Neural crest cell (in vitro differentiated cells): Measurements from ENCODE around the gene GLCCI1. TPM values are rescaled to one million over a fixed set of nuclear protein-coding genes. Genes with fewer than 3 reads are reported as not detected.
"Not testable (repeated sequence)": the region's sequence is repeated elsewhere in the genome, so short reads cannot be mapped to it uniquely, and the experiment has no call there.

Experiments
- DNase-seq: peaks from one replicate; pipeline ENCODE4 v3.0.0; 2021; ENCODE audit warnings: low read depth, mixed read lengths, low spot score
- H3K27ac Mint-ChIP-seq: one replicate; pipeline ENCODE4 v1.8.0; 2021; ENCODE audit warnings: mild to moderate bottlenecking, mixed read lengths; ENCODE audit not compliant: unreplicated experiment
- H3K27me3 Mint-ChIP-seq: 2 replicates; pipeline ENCODE4 v1.8.0; 2021; ENCODE audit warnings: low read depth, mild to moderate bottlenecking, mixed read lengths
- H3K36me3 Mint-ChIP-seq: 2 replicates; pipeline ENCODE4 v1.8.0; 2021; ENCODE audit warnings: low read depth, mild to moderate bottlenecking, mixed read lengths
- H3K4me1 Mint-ChIP-seq: 2 replicates; pipeline ENCODE4 v1.8.0; 2021; ENCODE audit warnings: mixed read lengths
- H3K4me3 Mint-ChIP-seq: one replicate; pipeline ENCODE4 v1.8.0; 2021; ENCODE audit warnings: mild to moderate bottlenecking, mixed read lengths
- H3K9me3 Mint-ChIP-seq: 2 replicates; pipeline ENCODE4 v1.8.0; 2021; ENCODE audit warnings: mixed read lengths
- total RNA-seq: library from RNA; stranded (reverse); gene quantifications from 2 replicates; pipeline ENCODE4 v1.2.1, GENCODE V29; 2021
- TF ChIP-seq, protein P1 (sequence below): fragments of 200-600 bp; sonication (generic); conservative IDR thresholded peaks from 2 replicates; pipeline ENCODE4 v1.5.0; 2021; ENCODE audit warnings: antibody characterized with exemption, mild to moderate bottlenecking

The GLCCI1 gene
- total RNA-seq, 1 donor from 2014 or later: 29.2 TPM

DNA sequence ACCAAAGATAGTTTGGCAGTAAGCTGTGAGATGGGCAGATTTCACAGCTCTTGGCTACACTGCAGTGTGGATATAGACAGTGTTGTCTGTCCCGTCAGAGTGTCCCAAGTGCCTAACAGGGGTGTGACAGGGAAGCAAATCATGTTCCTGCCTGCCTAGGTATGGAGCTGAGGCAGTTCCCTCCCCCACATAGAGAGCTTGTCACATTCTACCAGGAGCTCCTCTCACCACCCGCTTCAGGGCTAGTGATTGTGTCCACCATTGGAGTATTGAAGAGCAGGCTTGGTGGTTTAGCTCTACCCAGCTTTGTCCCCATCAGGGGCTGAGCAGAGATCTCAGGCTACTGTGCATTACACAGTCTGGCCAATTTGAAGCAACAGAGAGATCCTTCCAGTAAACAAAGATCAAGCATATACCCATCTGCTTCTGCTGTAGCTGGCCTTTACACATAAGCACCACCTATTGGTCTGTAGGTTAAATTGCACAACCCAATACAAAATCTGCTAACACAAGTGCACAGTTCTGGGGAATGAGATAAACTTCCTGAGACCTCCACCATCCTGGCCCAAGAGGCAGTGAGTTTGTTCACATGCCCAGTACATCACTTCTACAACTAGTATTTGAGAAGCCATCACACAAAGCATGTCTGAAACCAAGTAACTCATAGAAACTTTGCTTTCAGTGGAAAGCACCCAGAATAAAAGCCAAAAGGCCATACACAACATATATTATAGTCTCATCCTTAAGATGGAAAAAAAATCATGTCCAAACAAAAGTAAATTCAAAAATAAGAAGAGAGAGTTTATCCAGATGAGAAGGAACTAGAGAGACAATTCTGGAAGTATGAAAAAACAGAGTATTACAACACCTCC is 67.3 kb downstream of the GLCCI1 start:
- Mint-ChIP-seq H3K36me3 (peaks cover 37% of the 10 kb centered on the region), H3K9me3 (peaks cover 4% of the 10 kb centered on the region), H3K27me3 (no peaks in the 10 kb centered on the region), H3K27ac (no peak overlapping the region), H3K4me3 (no peak overlapping the region), H3K4me1 (no peaks in the 10 kb centered on the region)
- TF ChIP-seq, protein P1, sequence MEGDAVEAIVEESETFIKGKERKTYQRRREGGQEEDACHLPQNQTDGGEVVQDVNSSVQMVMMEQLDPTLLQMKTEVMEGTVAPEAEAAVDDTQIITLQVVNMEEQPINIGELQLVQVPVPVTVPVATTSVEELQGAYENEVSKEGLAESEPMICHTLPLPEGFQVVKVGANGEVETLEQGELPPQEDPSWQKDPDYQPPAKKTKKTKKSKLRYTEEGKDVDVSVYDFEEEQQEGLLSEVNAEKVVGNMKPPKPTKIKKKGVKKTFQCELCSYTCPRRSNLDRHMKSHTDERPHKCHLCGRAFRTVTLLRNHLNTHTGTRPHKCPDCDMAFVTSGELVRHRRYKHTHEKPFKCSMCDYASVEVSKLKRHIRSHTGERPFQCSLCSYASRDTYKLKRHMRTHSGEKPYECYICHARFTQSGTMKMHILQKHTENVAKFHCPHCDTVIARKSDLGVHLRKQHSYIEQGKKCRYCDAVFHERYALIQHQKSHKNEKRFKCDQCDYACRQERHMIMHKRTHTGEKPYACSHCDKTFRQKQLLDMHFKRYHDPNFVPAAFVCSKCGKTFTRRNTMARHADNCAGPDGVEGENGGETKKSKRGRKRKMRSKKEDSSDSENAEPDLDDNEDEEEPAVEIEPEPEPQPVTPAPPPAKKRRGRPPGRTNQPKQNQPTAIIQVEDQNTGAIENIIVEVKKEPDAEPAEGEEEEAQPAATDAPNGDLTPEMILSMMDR: peak; percentile 57
- DNase-seq: no peak

DNA sequence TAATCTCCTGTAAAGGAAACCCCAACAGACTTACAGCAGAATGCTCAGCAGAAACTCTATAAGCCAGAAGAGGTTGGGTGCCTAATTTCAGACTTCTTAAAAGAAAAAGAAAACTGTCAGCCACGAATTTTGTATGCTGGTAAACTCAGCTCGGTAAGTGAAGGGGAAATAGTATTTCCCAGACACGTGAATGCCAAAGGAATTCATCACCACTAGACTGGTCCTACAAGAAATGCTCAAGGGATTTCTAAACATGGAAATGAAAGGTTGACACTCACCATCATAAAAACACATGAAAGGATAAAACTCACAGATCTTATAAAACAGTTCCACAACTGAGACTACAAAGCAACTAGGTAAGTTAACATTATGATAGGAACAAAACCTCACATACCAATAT is 68.6 kb downstream of the GLCCI1 start:
- no peaks in the 10 kb centered on the region for H3K4me1 Mint-ChIP-seq
- peaks cover 33% of the 10 kb centered on the region for H3K36me3 Mint-ChIP-seq
- TF ChIP-seq, protein P1: no peak
- H3K27me3 Mint-ChIP-seq: no peaks in the 10 kb centered on the region
- no peak overlapping the region for H3K27ac Mint-ChIP-seq
- no peak for DNase-seq
- no peaks in the 10 kb centered on the region for H3K9me3 Mint-ChIP-seq
- H3K4me3 Mint-ChIP-seq: no peak overlapping the region

DNA sequence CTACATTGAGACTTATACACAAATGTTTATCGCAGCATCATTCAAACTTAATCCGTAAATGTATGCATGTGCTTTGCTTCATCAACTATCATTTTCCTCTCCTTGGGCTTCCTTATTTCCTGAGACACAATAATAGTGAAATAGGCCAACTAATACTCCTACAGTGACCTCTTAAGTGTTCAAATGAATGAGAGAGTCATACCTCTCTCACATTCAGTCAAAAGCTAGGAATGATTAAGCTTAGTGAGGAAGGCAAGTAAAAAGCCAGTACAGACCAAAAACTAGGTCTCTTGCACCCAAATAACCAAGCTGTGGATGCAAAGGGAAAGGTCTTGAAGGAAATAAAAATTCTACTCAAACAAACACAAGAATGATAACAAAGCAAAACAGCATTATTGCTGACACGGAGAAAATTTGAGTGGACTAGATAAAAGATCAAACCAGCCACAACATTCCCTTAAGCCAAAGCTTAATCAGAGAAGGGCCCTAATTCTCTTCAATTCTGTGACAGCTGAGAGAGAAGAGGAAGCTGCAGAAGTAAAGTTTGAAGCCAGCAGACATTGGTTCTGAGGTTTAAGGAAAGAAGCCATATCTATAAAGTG is 72.3 kb downstream of the GLCCI1 start:
- no peak for DNase-seq
- H3K36me3 Mint-ChIP-seq: peaks cover 38% of the 10 kb centered on the region
- H3K27me3 Mint-ChIP-seq: no peaks in the 10 kb centered on the region
- H3K27ac Mint-ChIP-seq: no peak overlapping the region
- TF ChIP-seq, protein P1: no peak
- H3K4me3 Mint-ChIP-seq: no peak overlapping the region
- no peaks in the 10 kb centered on the region for H3K4me1 Mint-ChIP-seq
- H3K9me3 Mint-ChIP-seq: no peaks in the 10 kb centered on the region

DNA sequence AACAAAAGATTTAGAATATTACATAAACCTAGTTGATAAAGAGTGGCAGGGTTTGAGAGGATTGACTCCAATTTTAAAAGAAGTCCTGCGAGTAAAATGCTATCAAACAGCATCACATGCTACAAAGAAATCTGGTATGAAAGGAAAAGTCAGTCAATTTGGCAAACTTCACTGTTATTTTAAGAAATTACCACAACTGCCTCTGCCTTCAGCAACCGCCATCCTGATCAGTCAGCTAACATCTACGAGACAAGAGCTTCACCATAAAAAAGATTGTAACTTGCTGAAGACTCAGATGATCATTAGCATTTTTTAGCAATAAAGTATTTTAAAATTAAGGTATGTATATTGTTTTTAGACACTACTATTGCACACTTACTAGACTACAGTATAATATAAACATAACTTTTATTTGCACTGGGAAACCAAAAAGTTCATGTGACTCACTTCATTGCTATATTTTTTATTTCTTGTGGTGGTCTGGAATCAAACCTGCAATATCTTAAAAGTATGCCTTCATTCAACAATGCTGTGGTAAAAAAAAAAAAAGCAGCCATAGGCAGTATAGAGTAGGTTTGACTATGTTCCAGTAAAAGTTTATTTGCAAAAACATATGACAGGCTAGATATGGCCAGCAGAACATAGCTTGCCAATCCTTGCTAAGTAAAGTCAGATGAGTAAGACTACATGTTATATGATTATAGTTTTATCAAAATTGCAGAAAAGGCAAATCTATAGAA is 74.4 kb downstream of the GLCCI1 start:
- no peak overlapping the region for H3K4me3 Mint-ChIP-seq
- no peaks in the 10 kb centered on the region for H3K4me1 Mint-ChIP-seq
- H3K27me3 Mint-ChIP-seq: no peaks in the 10 kb centered on the region
- TF ChIP-seq, protein P1: no peak
- no peaks in the 10 kb centered on the region for H3K9me3 Mint-ChIP-seq
- DNase-seq: no peak
- no peak overlapping the region for H3K27ac Mint-ChIP-seq
- peaks cover 28% of the 10 kb centered on the region for H3K36me3 Mint-ChIP-seq

DNA sequence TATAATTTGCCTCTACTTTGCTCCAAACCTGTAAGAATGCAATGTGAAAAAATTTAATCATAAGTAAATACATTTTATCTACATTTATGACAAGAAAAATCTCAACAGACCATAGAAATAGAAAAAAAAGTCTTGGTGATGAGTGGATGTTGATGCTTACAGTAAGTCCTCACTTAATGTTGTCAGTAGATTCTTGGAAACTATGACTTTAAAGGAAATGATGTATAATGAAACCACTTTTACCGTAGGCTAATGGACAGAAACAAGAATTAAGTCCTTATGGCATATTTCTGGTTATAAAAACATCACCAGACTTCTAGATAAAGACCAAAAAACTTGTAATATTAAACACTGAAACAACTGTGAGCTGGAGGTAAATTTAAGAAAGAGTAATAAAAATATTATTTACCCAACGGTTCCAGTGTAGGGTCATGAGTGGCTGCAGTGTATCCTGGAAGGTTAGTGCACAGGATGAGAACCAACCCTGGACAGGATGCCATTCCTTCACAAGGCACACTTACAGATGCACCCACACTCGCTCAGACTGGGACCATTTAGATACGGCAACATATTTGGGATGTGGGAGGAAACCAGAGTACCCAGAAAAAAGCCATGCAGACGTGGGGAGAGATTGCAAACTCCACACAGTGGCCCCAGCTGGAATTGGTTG is 76.3 kb downstream of the GLCCI1 start:
- no peaks in the 10 kb centered on the region for H3K27me3 Mint-ChIP-seq
- H3K27ac Mint-ChIP-seq: no peak overlapping the region
- H3K9me3 Mint-ChIP-seq: no peaks in the 10 kb centered on the region
- no peak for DNase-seq
- no peak overlapping the region for H3K4me3 Mint-ChIP-seq
- TF ChIP-seq, protein P1: no peak
- H3K36me3 Mint-ChIP-seq: peaks cover 30% of the 10 kb centered on the region
- H3K4me1 Mint-ChIP-seq: no peaks in the 10 kb centered on the region

DNA sequence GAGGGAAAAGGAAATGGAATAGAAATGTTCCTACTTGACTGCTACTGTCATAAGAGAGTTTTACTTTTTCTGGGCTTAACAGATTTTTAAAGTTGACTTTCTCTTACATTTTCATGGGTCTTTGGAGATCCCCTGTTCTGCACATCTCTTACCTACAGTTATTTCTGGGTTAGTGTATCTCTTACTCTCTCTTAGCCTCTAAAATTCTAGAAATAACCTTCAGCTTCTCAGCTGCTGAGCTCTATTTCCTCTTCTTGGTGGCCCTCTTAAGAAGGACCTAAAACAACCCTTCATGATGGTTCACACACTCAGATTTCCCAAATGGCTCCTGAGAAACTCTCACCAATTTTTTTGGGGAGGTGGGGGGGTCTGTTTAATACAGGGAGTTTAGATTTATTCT is 79.5 kb downstream of the GLCCI1 start:
- DNase-seq, H3K9me3 Mint-ChIP-seq, H3K27ac Mint-ChIP-seq, H3K4me3 Mint-ChIP-seq, H3K27me3 Mint-ChIP-seq, H3K4me1 Mint-ChIP-seq: not testable (repeated sequence)
- peaks cover 22% of the 10 kb centered on the region for H3K36me3 Mint-ChIP-seq
